ENCODE results near the gene ICAM2. TPM values are rescaled to one million over a fixed set of nuclear protein-coding genes. Genes with fewer than 3 reads are reported as not detected.
A peak's percentile ranks its signal among the peaks of the same experiment; 100 is the strongest.

The ICAM2 gene
- total and polyA plus RNA-seq, 2 donors (not counting 3 experiments of a cell fraction or from before 2014, with no cell fraction given) = 586 to 2,377 TPM

- Histone ChIP-seq H3K36me3 (ENCODE audit: control insufficient read depth in 2 of 2, extremely low read depth in 1 of 2, insufficient read depth in 2 of 2, low read length in 2 of 2) (peaks cover 15% of the 10 kb centered on the region in 2 experiments), H3K27me3 (ENCODE audit: control insufficient read depth in 2 of 2, insufficient read depth in 2 of 2, low read length in 2 of 2) (no peaks in the 10 kb centered on the region), H4K20me1 (replicated peaks; ENCODE audit: control insufficient read depth, extremely low read depth, insufficient read depth, low read length) (no peaks in the 10 kb centered on the region), H3K27ac (ENCODE audit: insufficient read depth, low read depth, low read length) (no peak overlapping the region), H3K4me3 (replicated peaks in 1 of 3; ENCODE audit: insufficient read depth in 1 of 3, low read depth in 1 of 3, low read length in 3 of 3) (peak overlapping the region in 2 of 3 experiments; percentile 12 to 37), H3K9me1 (replicated peaks; ENCODE audit: control insufficient read depth, extremely low read depth, insufficient read depth, low read length) (no peaks in the 10 kb centered on the region), H3K79me2 (ENCODE audit: control insufficient read depth, insufficient read depth, low read length) (peaks cover 13% of the 10 kb centered on the region), H3K9me3 (replicated peaks; ENCODE audit: control insufficient read depth, insufficient read depth, low read length) (no peaks in the 10 kb centered on the region), H3K4me1 (ENCODE audit: control insufficient read depth, extremely low read depth, insufficient read depth, low read length) (peaks cover 50% of the 10 kb centered on the region), H3K4me2 (ENCODE audit: insufficient read depth, low read length) (no peak overlapping the region), H3K9ac (replicated peaks; ENCODE audit: extremely low read depth, insufficient read depth, low read length) (no peak overlapping the region), H2AFZ (ENCODE audit: low read depth, low read length) (no peak overlapping the region)
- dilution Hi-C loops (cut with MboI; ENCODE audit: extremely low pct_ligation_motif_present, low sequenced_read_pairs) = no loop called here
- DNase-seq (ENCODE audit: low read depth, low spot score) (no peak), FAIRE-seq (no peak)
- CTCF ChIA-PET = interaction anchor here (0.8 to 6.6 kb wide), 9 partner anchors 9 to 283 kb away, joined by 4 to 113 read pairs (median 17); partner anchors contain the start of genes GH1 and ICAM2
- intact Hi-C loops (cut with micrococcal nuclease) = loop anchor here (1.0 kb wide), 1 partner anchor 26 kb away; no protein-coding TSS in a partner anchor
- BruUV-seq (replicated peaks) = no TSS peak
- peak; percentile 42 for TF ChIP-seq POLR2AphosphoS5 (IDR thresholded peaks at IDR 0.05; ENCODE audit: insufficient read depth, low read depth, low read length)
- TF ChIP-seq EZH2 (IDR thresholded peaks at IDR 0.05; ENCODE audit: borderline replicate concordance, low read depth, low read length, severe bottlenecking) = no peak
- POLR2A ChIA-PET = interaction anchor here (0.7 to 1.1 kb wide), 4 partner anchors 22 to 146 kb away, joined by 3 to 5 read pairs (median 4); no protein-coding TSS in a partner anchor
Observed at GRCh38 chr17:63998721-63999679, 21.4 kb downstream of the ICAM2 start.

GRCh38 chr17:63998050-63998720 is 22.2 kb downstream of the ICAM2 start, which contains the start of gene PRR29:
TSS of gene PRR29 (plus strand) at chr17:63998351. CDS start at chr17:63998365, 14 bp downstream.
- POLR2A ChIA-PET = interaction anchor here (1.1 kb wide), 1 partner anchor 147 kb away, joined by 4 read pairs; no protein-coding TSS in a partner anchor

More at GRCh38 chr17:63998050-63998720, 22.2 kb downstream of the ICAM2 start, which contains the start of gene PRR29:
- H4K20me1 ChIP-seq (replicated peaks; ENCODE audit: control insufficient read depth, extremely low read depth, insufficient read depth, low read length) = no peaks in the 10 kb centered on the region
- FAIRE-seq (peak; percentile 68), DNase-seq (ENCODE audit: low read depth, low spot score) (peak; percentile 71)
- peaks cover 7 to 9% of the 10 kb centered on the region in 2 experiments for H3K36me3 ChIP-seq (ENCODE audit: control insufficient read depth in 2 of 2, extremely low read depth in 1 of 2, insufficient read depth in 2 of 2, low read length in 2 of 2)
- peak within 1 kb of the TSS; percentile 12 to 59 (median 37) for H3K4me3 ChIP-seq (replicated peaks in 1 of 3; ENCODE audit: insufficient read depth in 1 of 3, low read depth in 1 of 3, low read length in 3 of 3)
- no peak for TF ChIP-seq MYC (IDR thresholded peaks at IDR 0.05; ENCODE audit: low read depth, low read length)
- no peak for TF ChIP-seq GATA2 (IDR thresholded peaks at IDR 0.05; ENCODE audit: insufficient read depth, insufficient read length, low read depth, low read length)
- TF ChIP-seq FOS (IDR thresholded peaks at IDR 0.05; ENCODE audit: borderline replicate concordance, insufficient read depth, low read length) = no peak
- no peak for TF ChIP-seq JUN (IDR thresholded peaks at IDR 0.05; ENCODE audit: borderline replicate concordance, insufficient read depth, insufficient read length, low read depth)
- no peak for TF ChIP-seq POLR2A (IDR thresholded peaks at IDR 0.05; ENCODE audit: low read depth, low read length)
- TF ChIP-seq CTCF (IDR thresholded peaks at IDR 0.05; ENCODE audit: extremely low read depth in 1 of 2, insufficient read depth in 1 of 2, low read depth in 1 of 2, low read length in 2 of 2) = no peak
- TF ChIP-seq MAX (IDR thresholded peaks at IDR 0.05; ENCODE audit: insufficient read depth, insufficient read length) = no peak
- no peak for TF ChIP-seq POLR2AphosphoS5 (IDR thresholded peaks at IDR 0.05; ENCODE audit: insufficient read depth, low read depth, low read length)
- no peak for TF ChIP-seq EZH2 (IDR thresholded peaks at IDR 0.05; ENCODE audit: borderline replicate concordance, low read depth, low read length, severe bottlenecking)
- peaks cover 42% of the 10 kb centered on the region for H3K4me1 ChIP-seq (ENCODE audit: control insufficient read depth, extremely low read depth, insufficient read depth, low read length)
- CTCF ChIA-PET = interaction anchor here (0.8 to 6.6 kb wide), 8 partner anchors 8 to 284 kb away, joined by 4 to 113 read pairs (median 12); partner anchors contain the start of genes GH1 and ICAM2
- peak within 1 kb of the TSS; percentile 19 for H3K9ac ChIP-seq (replicated peaks; ENCODE audit: extremely low read depth, insufficient read depth, low read length)
- peaks cover 5% of the 10 kb centered on the region for H3K79me2 ChIP-seq (ENCODE audit: control insufficient read depth, insufficient read depth, low read length)
- H3K4me2 ChIP-seq (ENCODE audit: insufficient read depth, low read length) = peak within 1 kb of the TSS; percentile 71
- H3K9me1 ChIP-seq (replicated peaks; ENCODE audit: control insufficient read depth, extremely low read depth, insufficient read depth, low read length) = no peaks in the 10 kb centered on the region
- no TSS peak for BruUV-seq (replicated peaks)
- no peaks in the 10 kb centered on the region for H3K27me3 ChIP-seq (ENCODE audit: control insufficient read depth in 2 of 2, insufficient read depth in 2 of 2, low read length in 2 of 2)
- no peaks in the 10 kb centered on the region for H3K9me3 ChIP-seq (replicated peaks; ENCODE audit: control insufficient read depth, insufficient read depth, low read length)
- peak within 1 kb of the TSS; percentile 72 for H2AFZ ChIP-seq (ENCODE audit: low read depth, low read length)
- dilution Hi-C loops (cut with MboI; ENCODE audit: extremely low pct_ligation_motif_present, low sequenced_read_pairs) = no loop called here
- intact Hi-C loops (cut with micrococcal nuclease) = loop anchor here (1.0 kb wide), 1 partner anchor 27 kb away; no protein-coding TSS in a partner anchor
- peak within 1 kb of the TSS; percentile 23 for H3K27ac ChIP-seq (ENCODE audit: insufficient read depth, low read depth, low read length)
